Lower lobe of right lung (tissue), 2 donors: ENCODE data around the gene PLB1. TPM values are rescaled to one million over a fixed set of nuclear protein-coding genes. Genes with fewer than 3 reads are reported as not detected.

Source experiments
- ATAC-seq, 2 donors: fragments of 200-7000 bp; cut with Tn5 transposase; one replicate each; pipeline ENCODE4 v1.9.1; 2020 to 2022; ENCODE audit warnings: mild to moderate bottlenecking in 2 of 2, moderate library complexity in 2 of 2
- DNase-seq: peaks from one replicate; pipeline ENCODE4 v3.0.0-alpha.2; 2020
- H3K27ac ChIP-seq: fragments of 200-600 bp; one replicate; pipeline ENCODE4 v1.8.0; 2022
- H3K27me3 ChIP-seq: fragments of 200-600 bp; one replicate; pipeline ENCODE4 v1.8.0; 2022; ENCODE audit warnings: low read depth
- H3K36me3 ChIP-seq: fragments of 200-600 bp; one replicate; pipeline ENCODE4 v1.8.0; 2022; ENCODE audit warnings: mild to moderate bottlenecking
- H3K4me1 ChIP-seq: fragments of 200-600 bp; one replicate; pipeline ENCODE4 v1.8.0; 2022
- H3K4me3 ChIP-seq: fragments of 200-600 bp; one replicate; pipeline ENCODE4 v1.8.0; 2022; ENCODE audit warnings: mild to moderate bottlenecking
- H3K9me3 ChIP-seq: fragments of 200-600 bp; one replicate; pipeline ENCODE4 v1.8.0; 2022
- intact Hi-C: fragments of 100-400 bp; cut with DNase I; formaldehyde crosslinking; loops from one replicate; pipeline ENCODE4 v1.11.0; 2022
- total RNA-seq: library from RNA; stranded (reverse); fragmentation: NEBNext Ultra II Directional; extraction: Animal tissue kit (Norgen Biotek cat#: 25700); gene quantifications from one replicate; pipeline ENCODE4 v1.2.1, GENCODE V29; 2021
- TF ChIP-seq, protein P1 (sequence below): fragments of 200-600 bp; IDR thresholded peaks from one replicate; pipeline ENCODE4 v1.8.0; 2022; ENCODE audit warnings: antibody characterized with exemption, mild to moderate bottlenecking
- donor health status: DM: no; HTN: yes; CAD: no; lungs with severe emphysema.

Gene PLB1
- total RNA-seq, 1 donor from 2014 or later: 5.5 TPM

DNA sequence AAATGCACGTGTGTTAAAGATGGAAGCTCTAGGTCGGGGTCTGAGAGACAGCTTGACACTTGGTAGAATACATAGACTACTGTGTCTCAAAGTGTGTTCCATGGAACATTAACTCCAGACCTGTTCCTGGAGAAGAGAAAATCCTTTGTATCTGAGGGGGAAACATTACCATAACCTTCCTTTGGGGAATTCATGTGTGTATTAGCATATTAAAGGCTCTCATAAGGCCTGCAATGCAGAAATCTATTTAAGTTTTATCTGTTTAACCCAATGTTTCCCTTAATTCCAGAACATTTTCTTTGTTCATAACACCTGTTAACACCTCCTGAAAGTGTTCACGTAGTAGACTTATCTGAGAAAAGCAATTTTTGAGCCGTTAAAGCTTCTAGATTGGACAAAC lies 99.5 kb downstream of the PLB1 start:
- no peak overlapping the region for H3K4me3 ChIP-seq
- ATAC-seq: no peak
- peak overlapping the region; percentile 68 for H3K27ac ChIP-seq
- no peaks in the 10 kb centered on the region for H3K27me3 ChIP-seq
- no peaks in the 10 kb centered on the region for H3K9me3 ChIP-seq
- H3K36me3 ChIP-seq: no peaks in the 10 kb centered on the region
- peaks cover 13% of the 10 kb centered on the region for H3K4me1 ChIP-seq
- no peak for DNase-seq
- intact Hi-C loops: loop anchor here (10.0 kb wide), 1 partner anchor 159 kb away; the partner anchor contains the start of gene PPP1CB
- TF ChIP-seq, protein P1, sequence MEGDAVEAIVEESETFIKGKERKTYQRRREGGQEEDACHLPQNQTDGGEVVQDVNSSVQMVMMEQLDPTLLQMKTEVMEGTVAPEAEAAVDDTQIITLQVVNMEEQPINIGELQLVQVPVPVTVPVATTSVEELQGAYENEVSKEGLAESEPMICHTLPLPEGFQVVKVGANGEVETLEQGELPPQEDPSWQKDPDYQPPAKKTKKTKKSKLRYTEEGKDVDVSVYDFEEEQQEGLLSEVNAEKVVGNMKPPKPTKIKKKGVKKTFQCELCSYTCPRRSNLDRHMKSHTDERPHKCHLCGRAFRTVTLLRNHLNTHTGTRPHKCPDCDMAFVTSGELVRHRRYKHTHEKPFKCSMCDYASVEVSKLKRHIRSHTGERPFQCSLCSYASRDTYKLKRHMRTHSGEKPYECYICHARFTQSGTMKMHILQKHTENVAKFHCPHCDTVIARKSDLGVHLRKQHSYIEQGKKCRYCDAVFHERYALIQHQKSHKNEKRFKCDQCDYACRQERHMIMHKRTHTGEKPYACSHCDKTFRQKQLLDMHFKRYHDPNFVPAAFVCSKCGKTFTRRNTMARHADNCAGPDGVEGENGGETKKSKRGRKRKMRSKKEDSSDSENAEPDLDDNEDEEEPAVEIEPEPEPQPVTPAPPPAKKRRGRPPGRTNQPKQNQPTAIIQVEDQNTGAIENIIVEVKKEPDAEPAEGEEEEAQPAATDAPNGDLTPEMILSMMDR: no peak

DNA sequence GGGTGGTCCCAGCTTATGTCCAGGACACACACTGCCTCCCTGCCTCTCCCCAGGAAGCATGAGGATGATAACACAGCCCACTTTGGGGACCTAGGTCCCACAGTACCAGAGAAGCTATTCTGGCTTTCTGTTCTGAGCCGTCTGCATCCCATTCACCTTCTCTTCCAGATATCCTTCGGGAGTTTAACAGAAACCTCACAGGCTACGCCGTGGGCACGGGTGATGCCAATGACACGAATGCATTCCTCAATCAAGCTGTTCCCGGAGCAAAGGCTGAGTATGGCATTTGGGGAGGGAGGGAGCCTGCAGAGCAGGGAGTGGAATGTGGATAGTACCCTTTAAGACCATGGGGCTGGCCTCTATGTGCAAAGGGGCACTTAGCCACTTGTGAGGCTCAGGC lies 102.6 kb downstream of the PLB1 start:
- no peak for DNase-seq
- H3K27me3 ChIP-seq: no peaks in the 10 kb centered on the region

DNA sequence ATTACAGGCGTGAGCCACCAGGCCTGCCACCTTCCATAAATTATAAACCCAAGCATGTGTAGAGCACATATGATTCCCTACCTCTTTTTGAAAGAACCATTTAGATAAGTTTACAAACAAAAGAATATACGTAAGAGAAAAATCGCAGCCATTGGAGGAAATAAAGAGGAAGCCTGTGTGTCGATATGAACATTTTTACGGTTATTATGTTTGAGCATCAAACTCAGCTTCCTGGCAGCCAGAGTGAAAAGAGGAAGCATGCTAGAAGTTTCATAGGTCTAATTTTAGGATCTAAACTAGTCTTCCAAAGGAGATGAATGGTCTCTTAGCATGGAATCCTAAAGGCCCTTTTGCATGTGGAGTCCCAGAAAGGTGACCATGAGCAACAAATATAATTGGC lies 104.3 kb downstream of the PLB1 start:
- intact Hi-C loops: no loop called here
- TF ChIP-seq, protein P1: no peak
- peaks cover 13% of the 10 kb centered on the region for H3K4me1 ChIP-seq
- H3K9me3 ChIP-seq: no peaks in the 10 kb centered on the region
- no peaks in the 10 kb centered on the region for H3K27me3 ChIP-seq
- ATAC-seq: no peak
- H3K4me3 ChIP-seq: no peak overlapping the region
- no peak for DNase-seq
- H3K27ac ChIP-seq: peak overlapping the region; percentile 29
- H3K36me3 ChIP-seq: no peaks in the 10 kb centered on the region

More for the DNA sequence above, 102.6 kb downstream of the PLB1 start:
- H3K9me3 ChIP-seq: no peaks in the 10 kb centered on the region
- H3K4me1 ChIP-seq: peaks cover 23% of the 10 kb centered on the region
- ATAC-seq: no peak
- no peak overlapping the region for H3K27ac ChIP-seq
- TF ChIP-seq, protein P1: no peak
- intact Hi-C loops: loop anchor here (10.0 kb wide), 1 partner anchor 156 kb away; the partner anchor contains the start of gene PPP1CB
- H3K4me3 ChIP-seq: no peak overlapping the region
- H3K36me3 ChIP-seq: no peaks in the 10 kb centered on the region

DNA sequence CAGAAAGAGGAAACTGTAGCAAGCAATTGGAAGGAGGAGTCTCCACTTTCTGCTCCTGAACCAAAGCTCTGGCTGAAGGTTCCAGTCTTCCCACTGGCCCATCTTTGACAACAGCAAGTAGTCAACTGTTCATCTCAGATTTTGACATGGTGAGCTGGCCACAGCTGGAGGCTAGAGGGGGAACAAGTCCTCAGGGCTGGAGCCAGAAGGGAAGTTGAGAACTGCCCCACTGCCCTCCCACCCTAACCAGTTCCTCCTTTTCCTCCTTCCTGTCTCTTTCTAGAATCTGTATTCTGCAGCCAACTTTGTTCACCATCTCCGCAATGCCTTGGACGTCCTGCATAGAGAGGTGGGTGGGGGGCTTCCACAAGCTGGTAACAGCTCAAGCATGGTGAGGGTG lies 105.8 kb downstream of the PLB1 start:
- peaks cover 13% of the 10 kb centered on the region for H3K4me1 ChIP-seq
- intact Hi-C loops: no loop called here
- TF ChIP-seq, protein P1: no peak
- ATAC-seq (peak; percentile 43 to 60), DNase-seq (peak; percentile 64)
- peak overlapping the region; percentile 61 for H3K27ac ChIP-seq
- no peaks in the 10 kb centered on the region for H3K36me3 ChIP-seq
- no peaks in the 10 kb centered on the region for H3K27me3 ChIP-seq
- H3K4me3 ChIP-seq: peak overlapping the region; percentile 12
- no peaks in the 10 kb centered on the region for H3K9me3 ChIP-seq

DNA sequence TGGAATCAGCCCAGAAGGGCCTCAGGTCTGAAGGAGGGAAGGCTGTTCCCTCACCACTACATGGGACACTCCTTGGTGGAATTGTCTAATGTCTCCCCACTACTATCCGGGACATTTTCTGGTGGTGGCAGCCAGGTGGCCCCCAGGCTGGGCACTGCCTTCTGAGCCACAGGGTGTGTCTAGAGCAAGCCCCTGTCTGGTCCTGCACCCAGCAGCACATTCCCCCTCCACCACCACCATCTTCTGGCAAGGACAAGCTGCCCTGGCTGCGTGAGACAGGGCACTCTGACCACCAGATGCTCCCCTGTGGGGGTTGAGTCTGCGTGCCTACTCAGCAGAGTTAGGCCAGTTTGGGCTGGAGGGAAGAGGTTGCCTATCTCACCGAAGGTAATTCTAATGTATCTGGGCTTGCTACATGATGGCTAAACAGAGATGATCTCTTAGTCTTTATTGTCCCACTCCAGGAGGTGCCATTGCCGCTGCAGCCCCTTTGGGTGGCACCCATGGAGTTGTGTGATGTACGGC lies 106.3 kb downstream of the PLB1 start:
- no peaks in the 10 kb centered on the region for H3K27me3 ChIP-seq
- H3K9me3 ChIP-seq: no peaks in the 10 kb centered on the region
- H3K36me3 ChIP-seq: no peaks in the 10 kb centered on the region
- peaks cover 13% of the 10 kb centered on the region for H3K4me1 ChIP-seq
- TF ChIP-seq, protein P1: no peak
- peak overlapping the region; percentile 12 for H3K4me3 ChIP-seq
- no peak for ATAC-seq
- H3K27ac ChIP-seq: peak overlapping the region; percentile 61
- intact Hi-C loops: no loop called here
- no peak for DNase-seq
